IPS-15b (cell line): ENCODE results near the gene CLSTN1.

ENCODE experiments used
- H3K27me3 ChIP-seq: one replicate; pipeline ENCODE4 v1.6.1; 2013; ENCODE audit warnings: low read length; ENCODE audit not compliant: control insufficient read depth, insufficient read depth
- H3K36me3 ChIP-seq: one replicate; pipeline ENCODE4 v1.6.1; 2013; ENCODE audit warnings: low read length; ENCODE audit not compliant: control insufficient read depth, insufficient read depth
- H3K4me1 ChIP-seq: one replicate; pipeline ENCODE4 v1.6.1; 2013; ENCODE audit warnings: mild to moderate bottlenecking, low read length; ENCODE audit not compliant: control insufficient read depth, insufficient read depth
- H3K4me3 ChIP-seq: one replicate; pipeline ENCODE4 v1.5.1; 2013; ENCODE audit warnings: low read depth, low read length
- H3K9ac ChIP-seq: one replicate; pipeline ENCODE4 v1.6.1; 2013; ENCODE audit warnings: low read depth, mild to moderate bottlenecking, low read length
- H3K9me3 ChIP-seq: one replicate; pipeline ENCODE4 v1.6.1; 2013; ENCODE audit warnings: mild to moderate bottlenecking, low read length; ENCODE audit not compliant: control insufficient read depth, insufficient read depth

CLSTN1 gene

GRCh38 chr1:9784508-9785133 is 39.1 kb downstream of the CLSTN1 start:
- no peak overlapping the region for H3K9ac ChIP-seq
- no peaks in the 10 kb centered on the region for H3K36me3 ChIP-seq
- H3K9me3 ChIP-seq = no peaks in the 10 kb centered on the region
- H3K27me3 ChIP-seq = no peaks in the 10 kb centered on the region
- H3K4me1 ChIP-seq = peaks cover 4% of the 10 kb centered on the region
- H3K4me3 ChIP-seq = no peak overlapping the region

GRCh38 chr1:9782897-9783296 is 40.9 kb downstream of the CLSTN1 start:
- H3K9me3 ChIP-seq = no peaks in the 10 kb centered on the region
- H3K9ac ChIP-seq = no peak overlapping the region
- no peak overlapping the region for H3K4me3 ChIP-seq
- H3K27me3 ChIP-seq = no peaks in the 10 kb centered on the region
- H3K4me1 ChIP-seq = no peaks in the 10 kb centered on the region
- H3K36me3 ChIP-seq = no peaks in the 10 kb centered on the region

- no peaks in the 10 kb centered on the region for H3K36me3 ChIP-seq
- no peaks in the 10 kb centered on the region for H3K27me3 ChIP-seq
- H3K4me1 ChIP-seq = no peaks in the 10 kb centered on the region
- H3K9me3 ChIP-seq = no peaks in the 10 kb centered on the region
- no peak overlapping the region for H3K9ac ChIP-seq
- H3K4me3 ChIP-seq = no peak overlapping the region
Observed at GRCh38 chr1:9782116-9782751, 41.5 kb downstream of the CLSTN1 start.

GRCh38 chr1:9780554-9781110 is 43.1 kb downstream of the CLSTN1 start:
- Histone ChIP-seq H3K9ac (no peak overlapping the region), H3K4me3 (no peak overlapping the region), H3K27me3 (no peaks in the 10 kb centered on the region), H3K9me3 (no peaks in the 10 kb centered on the region), H3K36me3 (no peaks in the 10 kb centered on the region), H3K4me1 (no peaks in the 10 kb centered on the region)

- no peak overlapping the region for H3K9ac ChIP-seq
- H3K4me1 ChIP-seq = peaks cover 2% of the 10 kb centered on the region
- no peak overlapping the region for H3K4me3 ChIP-seq
- H3K9me3 ChIP-seq = no peaks in the 10 kb centered on the region
- H3K27me3 ChIP-seq = no peaks in the 10 kb centered on the region
- H3K36me3 ChIP-seq = no peaks in the 10 kb centered on the region
Observed at GRCh38 chr1:9778905-9779304, 44.9 kb downstream of the CLSTN1 start.

- H3K9ac ChIP-seq = no peak overlapping the region
- H3K9me3 ChIP-seq = no peaks in the 10 kb centered on the region
- H3K4me1 ChIP-seq = peaks cover 2% of the 10 kb centered on the region
- no peak overlapping the region for H3K4me3 ChIP-seq
- peaks cover 3% of the 10 kb centered on the region for H3K36me3 ChIP-seq
- no peaks in the 10 kb centered on the region for H3K27me3 ChIP-seq
Observed at GRCh38 chr1:9776685-9777084, 47.1 kb downstream of the CLSTN1 start.

GRCh38 chr1:9774712-9775679 is 48.8 kb downstream of the CLSTN1 start:
- no peaks in the 10 kb centered on the region for H3K9me3 ChIP-seq
- peaks cover 2% of the 10 kb centered on the region for H3K4me1 ChIP-seq
- H3K36me3 ChIP-seq = peaks cover 3% of the 10 kb centered on the region
- no peak overlapping the region for H3K9ac ChIP-seq
- no peaks in the 10 kb centered on the region for H3K27me3 ChIP-seq
- H3K4me3 ChIP-seq = no peak overlapping the region

- Histone ChIP-seq H3K4me3 (no peak overlapping the region), H3K36me3 (peaks cover 3% of the 10 kb centered on the region), H3K4me1 (peaks cover 5% of the 10 kb centered on the region), H3K9me3 (no peaks in the 10 kb centered on the region), H3K27me3 (no peaks in the 10 kb centered on the region), H3K9ac (no peak overlapping the region)
Observed at GRCh38 chr1:9770298-9770697, 53.5 kb downstream of the CLSTN1 start.

GRCh38 chr1:9768983-9769382 is 54.8 kb downstream of the CLSTN1 start:
- no peak overlapping the region for H3K4me3 ChIP-seq

GRCh38 chr1:9767964-9768668 is 55.6 kb downstream of the CLSTN1 start:
- Histone ChIP-seq H3K4me3 (no peak overlapping the region), H3K27me3 (no peaks in the 10 kb centered on the region), H3K9ac (no peak overlapping the region), H3K9me3 (no peaks in the 10 kb centered on the region), H3K36me3 (peaks cover 3% of the 10 kb centered on the region), H3K4me1 (peaks cover 2% of the 10 kb centered on the region)

More at GRCh38 chr1:9768983-9769382, 54.8 kb downstream of the CLSTN1 start:
- peaks cover 3% of the 10 kb centered on the region for H3K36me3 ChIP-seq
- H3K9ac ChIP-seq = no peak overlapping the region
- no peaks in the 10 kb centered on the region for H3K9me3 ChIP-seq
- no peaks in the 10 kb centered on the region for H3K27me3 ChIP-seq
- peaks cover 2% of the 10 kb centered on the region for H3K4me1 ChIP-seq

GRCh38 chr1:9766759-9767442 is 56.9 kb downstream of the CLSTN1 start:
- Histone ChIP-seq H3K4me1 (peaks cover 2% of the 10 kb centered on the region), H3K9ac (no peak overlapping the region), H3K27me3 (no peaks in the 10 kb centered on the region), H3K4me3 (no peak overlapping the region), H3K36me3 (no peaks in the 10 kb centered on the region), H3K9me3 (no peaks in the 10 kb centered on the region)
